Osteoblast (primary cell): Measurements from ENCODE around the gene MED13L. TPM values are rescaled to one million over a fixed set of nuclear protein-coding genes. Genes with fewer than 3 reads are reported as not detected.

Experiments
- DNase-seq: peaks from one replicate; pipeline ENCODE4 v3.0.0; 2011; ENCODE audit warnings: low spot score, mixed read lengths; ENCODE audit not compliant: insufficient read length; ENCODE audit errors: missing footprints
- H2AFZ ChIP-seq: 2 replicates; pipeline ENCODE4 v1.6.0; 2011; ENCODE audit warnings: mild to moderate bottlenecking, low read length
- H3K27ac ChIP-seq: 2 replicates; pipeline ENCODE4 v1.5.1; 2011; ENCODE audit warnings: mild to moderate bottlenecking, low read depth, low read length, moderate library complexity
- H3K27me3 ChIP-seq: 2 replicates; pipeline ENCODE4 v1.6.0; 2012; ENCODE audit warnings: mild to moderate bottlenecking, control low read depth, inconsistent platforms, low read length, moderate library complexity; ENCODE audit not compliant: insufficient read depth
- H3K36me3 ChIP-seq: 2 replicates; pipeline ENCODE4 v1.5.1; 2011; ENCODE audit warnings: mild to moderate bottlenecking, low read length, control low read depth, moderate library complexity; ENCODE audit not compliant: insufficient read depth
- H3K4me1 ChIP-seq: 2 replicates; pipeline ENCODE4 v1.5.1; 2011; ENCODE audit warnings: mild to moderate bottlenecking, low read length, control low read depth, moderate library complexity; ENCODE audit not compliant: insufficient read depth
- H3K4me2 ChIP-seq: 2 replicates; pipeline ENCODE4 v1.6.0; 2011; ENCODE audit warnings: mild to moderate bottlenecking, low read length; ENCODE audit not compliant: insufficient read depth
- H3K4me3 ChIP-seq: fragments of 200-600 bp; sonication (generic); 3 replicates; pipeline ENCODE4 v1.5.1; 2012; ENCODE audit warnings: mild to moderate bottlenecking, low read length, inconsistent platforms; ENCODE audit not compliant: insufficient read depth
- H3K79me2 ChIP-seq: 2 replicates; pipeline ENCODE4 v1.6.0; 2012; ENCODE audit warnings: mild to moderate bottlenecking, low read length, control low read depth, inconsistent platforms; ENCODE audit not compliant: insufficient read depth
- H3K9me3 ChIP-seq: 2 replicates; pipeline ENCODE4 v1.5.1; 2011; ENCODE audit warnings: low read depth, low read length, control low read depth
- H4K20me1 ChIP-seq: 2 replicates; pipeline ENCODE4 v1.6.0; 2012; ENCODE audit warnings: mild to moderate bottlenecking, low read length, control low read depth; ENCODE audit not compliant: insufficient read depth
- CTCF ChIP-seq: IDR thresholded peaks from 2 replicates; pipeline ENCODE4 v1.5.1; 2011; ENCODE audit warnings: mild to moderate bottlenecking, low read depth, low read length, moderate library complexity; ENCODE audit errors: extremely low read depth
- total RNA-seq: library from RNA; depleted of rRNA; stranded (reverse); fragments of >200 nt; gene quantifications from 2 replicates; pipeline ENCODE4 v1.2.3, GENCODE V29; 2012

MED13L gene
- total RNA-seq, 1 donor = 359 TPM

GRCh38 chr12:116247377-116247776 is 30.1 kb downstream of the MED13L start:
- Histone ChIP-seq H3K4me2 (no peak overlapping the region), H4K20me1 (peaks cover 77% of the 10 kb centered on the region), H3K9me3 (no peaks in the 10 kb centered on the region), H3K4me3 (no peak overlapping the region), H2AFZ (no peak overlapping the region), H3K27me3 (no peaks in the 10 kb centered on the region), H3K79me2 (peaks cover 99% of the 10 kb centered on the region), H3K4me1 (peaks cover 12% of the 10 kb centered on the region), H3K27ac (no peak overlapping the region), H3K36me3 (no peaks in the 10 kb centered on the region)
- no peak for DNase-seq
- no peak for TF ChIP-seq CTCF

- no peak for TF ChIP-seq CTCF
- H3K4me2 ChIP-seq = no peak overlapping the region
- H3K4me1 ChIP-seq = peaks cover 12% of the 10 kb centered on the region
- no peak overlapping the region for H3K4me3 ChIP-seq
- no peaks in the 10 kb centered on the region for H3K27me3 ChIP-seq
- no peak overlapping the region for H3K27ac ChIP-seq
- H3K36me3 ChIP-seq = no peaks in the 10 kb centered on the region
- no peaks in the 10 kb centered on the region for H3K9me3 ChIP-seq
- DNase-seq = no peak
- peaks cover 99% of the 10 kb centered on the region for H3K79me2 ChIP-seq
- H4K20me1 ChIP-seq = peaks cover 77% of the 10 kb centered on the region
- no peak overlapping the region for H2AFZ ChIP-seq
Measured at GRCh38 chr12:116246490-116247179, 30.9 kb downstream of the MED13L start.

DNA sequence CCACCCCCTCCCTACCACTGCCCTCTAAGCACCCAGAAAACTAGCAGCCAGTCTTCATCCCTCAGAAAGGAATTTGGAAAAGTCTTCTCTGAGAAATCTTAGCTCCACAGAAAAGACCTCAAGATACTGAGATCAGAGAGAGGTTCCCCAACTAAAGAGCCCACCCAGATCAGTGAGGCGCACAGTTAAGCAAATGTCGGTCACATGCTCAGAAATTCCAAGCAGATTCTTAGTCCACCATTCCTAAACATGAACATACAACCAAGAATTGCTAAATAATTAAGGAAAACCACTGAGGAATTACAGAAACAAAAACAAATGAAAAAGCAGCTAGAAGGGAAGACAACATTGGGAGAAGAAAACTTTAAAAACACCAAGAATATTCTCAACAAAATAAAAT is 32.3 kb downstream of the MED13L start:
- TF ChIP-seq CTCF = no peak
- H3K27ac ChIP-seq = no peak overlapping the region
- DNase-seq = no peak

DNA sequence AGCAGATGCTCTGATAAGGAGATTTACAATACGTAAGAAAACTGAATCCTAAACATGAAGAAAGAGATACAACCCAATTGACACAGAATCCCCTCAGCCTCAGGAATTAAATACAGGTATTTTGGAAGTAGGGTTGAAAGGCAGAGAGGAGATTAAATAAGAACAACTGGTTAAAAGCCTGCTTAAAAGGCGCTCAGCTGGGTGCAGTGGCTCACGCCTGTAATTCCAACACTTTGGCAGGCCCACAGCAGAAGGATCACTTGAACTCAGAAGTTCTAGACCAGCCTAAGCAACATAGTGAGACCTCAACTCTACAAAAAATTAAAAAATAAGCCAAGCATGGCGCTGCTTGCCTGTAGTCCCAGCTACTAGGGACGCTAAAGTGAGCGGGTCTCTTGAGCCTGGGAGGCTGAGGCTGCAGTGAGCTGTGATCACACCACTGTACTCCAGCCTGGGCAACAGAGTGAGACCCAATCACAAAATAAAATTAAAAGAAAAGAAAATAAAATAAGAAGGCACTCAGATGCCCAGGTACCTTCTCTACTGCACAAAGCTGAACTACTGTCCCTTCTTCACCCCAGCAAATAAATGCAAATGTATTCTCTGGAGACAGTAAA is 32.9 kb downstream of the MED13L start:
- Histone ChIP-seq H3K79me2 (peaks cover 100% of the 10 kb centered on the region), H4K20me1 (peaks cover 81% of the 10 kb centered on the region), H2AFZ (no peak overlapping the region), H3K36me3 (no peaks in the 10 kb centered on the region), H3K27me3 (no peaks in the 10 kb centered on the region), H3K4me2 (no peak overlapping the region), H3K4me3 (no peak overlapping the region), H3K4me1 (peaks cover 12% of the 10 kb centered on the region), H3K9me3 (no peaks in the 10 kb centered on the region), H3K27ac (no peak overlapping the region)
- DNase-seq = no peak
- no peak for TF ChIP-seq CTCF

More for the DNA sequence above, 32.3 kb downstream of the MED13L start:
- Histone ChIP-seq H2AFZ (no peak overlapping the region), H3K4me2 (no peak overlapping the region), H3K27me3 (no peaks in the 10 kb centered on the region), H4K20me1 (peaks cover 81% of the 10 kb centered on the region), H3K4me3 (no peak overlapping the region), H3K36me3 (no peaks in the 10 kb centered on the region), H3K79me2 (peaks cover 100% of the 10 kb centered on the region), H3K9me3 (no peaks in the 10 kb centered on the region), H3K4me1 (peaks cover 12% of the 10 kb centered on the region)
